ENCODE results near the gene PPP1R3E. TPM values are rescaled to one million over a fixed set of nuclear protein-coding genes. Genes with fewer than 3 reads are reported as not detected.

PPP1R3E gene
- total and polyA plus RNA-seq, 2 of the 13 experiments (the other 11 are each of a cell fraction or from before 2014, with no cell fraction given): 16.5 to 26.5 TPM

DNA sequence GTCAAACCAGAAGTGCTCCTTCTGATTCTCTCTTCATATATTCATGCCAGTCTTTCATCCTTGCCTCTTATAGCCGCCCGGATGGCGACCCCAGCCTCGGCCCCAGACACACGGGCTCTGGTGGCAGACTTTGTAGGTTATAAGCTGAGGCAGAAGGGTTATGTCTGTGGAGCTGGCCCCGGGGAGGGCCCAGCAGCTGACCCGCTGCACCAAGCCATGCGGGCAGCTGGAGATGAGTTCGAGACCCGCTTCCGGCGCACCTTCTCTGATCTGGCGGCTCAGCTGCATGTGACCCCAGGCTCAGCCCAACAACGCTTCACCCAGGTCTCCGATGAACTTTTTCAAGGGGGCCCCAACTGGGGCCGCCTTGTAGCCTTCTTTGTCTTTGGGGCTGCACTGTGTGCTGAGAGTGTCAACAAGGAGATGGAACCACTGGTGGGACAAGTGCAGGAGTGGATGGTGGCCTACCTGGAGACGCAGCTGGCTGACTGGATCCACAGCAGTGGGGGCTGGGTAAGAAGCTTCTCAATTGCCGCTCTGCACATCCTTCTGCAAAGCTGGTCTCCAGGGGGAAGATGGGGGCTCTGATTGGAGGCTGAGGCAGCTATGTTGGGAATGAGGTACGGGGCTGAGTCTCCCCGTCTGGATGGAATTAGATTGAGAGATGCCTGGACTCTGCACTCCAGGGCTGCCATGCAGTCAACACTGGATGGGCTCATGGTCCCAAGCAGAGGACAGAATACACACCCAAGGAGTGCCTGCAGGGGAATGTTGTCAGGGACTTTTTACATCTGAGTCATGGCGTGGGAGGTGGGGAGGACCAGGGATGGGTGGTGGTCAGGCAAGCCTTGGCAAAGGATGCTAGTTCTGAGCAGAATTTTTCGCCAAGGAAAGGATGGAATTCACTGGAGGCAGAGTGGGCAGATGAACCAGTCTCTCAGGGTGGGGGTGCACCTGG, 5.3 kb upstream of the PPP1R3E start (continued):
- TF ChIP-seq, protein P1, sequence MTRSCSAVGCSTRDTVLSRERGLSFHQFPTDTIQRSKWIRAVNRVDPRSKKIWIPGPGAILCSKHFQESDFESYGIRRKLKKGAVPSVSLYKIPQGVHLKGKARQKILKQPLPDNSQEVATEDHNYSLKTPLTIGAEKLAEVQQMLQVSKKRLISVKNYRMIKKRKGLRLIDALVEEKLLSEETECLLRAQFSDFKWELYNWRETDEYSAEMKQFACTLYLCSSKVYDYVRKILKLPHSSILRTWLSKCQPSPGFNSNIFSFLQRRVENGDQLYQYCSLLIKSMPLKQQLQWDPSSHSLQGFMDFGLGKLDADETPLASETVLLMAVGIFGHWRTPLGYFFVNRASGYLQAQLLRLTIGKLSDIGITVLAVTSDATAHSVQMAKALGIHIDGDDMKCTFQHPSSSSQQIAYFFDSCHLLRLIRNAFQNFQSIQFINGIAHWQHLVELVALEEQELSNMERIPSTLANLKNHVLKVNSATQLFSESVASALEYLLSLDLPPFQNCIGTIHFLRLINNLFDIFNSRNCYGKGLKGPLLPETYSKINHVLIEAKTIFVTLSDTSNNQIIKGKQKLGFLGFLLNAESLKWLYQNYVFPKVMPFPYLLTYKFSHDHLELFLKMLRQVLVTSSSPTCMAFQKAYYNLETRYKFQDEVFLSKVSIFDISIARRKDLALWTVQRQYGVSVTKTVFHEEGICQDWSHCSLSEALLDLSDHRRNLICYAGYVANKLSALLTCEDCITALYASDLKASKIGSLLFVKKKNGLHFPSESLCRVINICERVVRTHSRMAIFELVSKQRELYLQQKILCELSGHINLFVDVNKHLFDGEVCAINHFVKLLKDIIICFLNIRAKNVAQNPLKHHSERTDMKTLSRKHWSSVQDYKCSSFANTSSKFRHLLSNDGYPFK (CRISPR knock-in tag; IDR thresholded peaks at IDR 0.05; ENCODE audit: borderline replicate concordance): 0 out of 2 replicates have a peak, but pooled peaks have one; percentile 34
- TF ChIP-seq NFATC3 (CRISPR knock-in tag; IDR thresholded peaks at IDR 0.05): no peak
- TF ChIP-seq ZNF720 (CRISPR knock-in tag; IDR thresholded peaks at IDR 0.05): no peak
- peak; percentile 40; the same call in 1 of the 2 replicates for TF ChIP-seq HIVEP1 (CRISPR knock-in tag; IDR thresholded peaks at IDR 0.05)
- TF ChIP-seq GZF1 (CRISPR knock-in tag; IDR thresholded peaks at IDR 0.05): no peak
- TF ChIP-seq, protein P2, sequence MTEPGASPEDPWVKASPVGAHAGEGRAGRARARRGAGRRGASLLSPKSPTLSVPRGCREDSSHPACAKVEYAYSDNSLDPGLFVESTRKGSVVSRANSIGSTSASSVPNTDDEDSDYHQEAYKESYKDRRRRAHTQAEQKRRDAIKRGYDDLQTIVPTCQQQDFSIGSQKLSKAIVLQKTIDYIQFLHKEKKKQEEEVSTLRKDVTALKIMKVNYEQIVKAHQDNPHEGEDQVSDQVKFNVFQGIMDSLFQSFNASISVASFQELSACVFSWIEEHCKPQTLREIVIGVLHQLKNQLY (CRISPR knock-in tag; IDR thresholded peaks at IDR 0.05): no peak
- TF ChIP-seq, protein P3, sequence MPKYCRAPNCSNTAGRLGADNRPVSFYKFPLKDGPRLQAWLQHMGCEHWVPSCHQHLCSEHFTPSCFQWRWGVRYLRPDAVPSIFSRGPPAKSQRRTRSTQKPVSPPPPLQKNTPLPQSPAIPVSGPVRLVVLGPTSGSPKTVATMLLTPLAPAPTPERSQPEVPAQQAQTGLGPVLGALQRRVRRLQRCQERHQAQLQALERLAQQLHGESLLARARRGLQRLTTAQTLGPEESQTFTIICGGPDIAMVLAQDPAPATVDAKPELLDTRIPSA (CRISPR knock-in tag; IDR thresholded peaks at IDR 0.05; ENCODE audit: borderline replicate concordance): no peak
- no peak for TF ChIP-seq SOX6 (IDR thresholded peaks at IDR 0.05)
- TF ChIP-seq SOX6 (CRISPR knock-in tag; IDR thresholded peaks at IDR 0.05): no peak
- no peak for TF ChIP-seq PLRG1 (conservative IDR thresholded peaks at IDR 0.05)
- TF ChIP-seq RXRA (CRISPR knock-in tag; IDR thresholded peaks at IDR 0.05): no peak
- 0 out of 2 replicates have a peak, but pooled peaks have one; percentile 61 for TF ChIP-seq ZMYM2 (CRISPR knock-in tag; IDR thresholded peaks at IDR 0.05)
- TF ChIP-seq, protein P4, sequence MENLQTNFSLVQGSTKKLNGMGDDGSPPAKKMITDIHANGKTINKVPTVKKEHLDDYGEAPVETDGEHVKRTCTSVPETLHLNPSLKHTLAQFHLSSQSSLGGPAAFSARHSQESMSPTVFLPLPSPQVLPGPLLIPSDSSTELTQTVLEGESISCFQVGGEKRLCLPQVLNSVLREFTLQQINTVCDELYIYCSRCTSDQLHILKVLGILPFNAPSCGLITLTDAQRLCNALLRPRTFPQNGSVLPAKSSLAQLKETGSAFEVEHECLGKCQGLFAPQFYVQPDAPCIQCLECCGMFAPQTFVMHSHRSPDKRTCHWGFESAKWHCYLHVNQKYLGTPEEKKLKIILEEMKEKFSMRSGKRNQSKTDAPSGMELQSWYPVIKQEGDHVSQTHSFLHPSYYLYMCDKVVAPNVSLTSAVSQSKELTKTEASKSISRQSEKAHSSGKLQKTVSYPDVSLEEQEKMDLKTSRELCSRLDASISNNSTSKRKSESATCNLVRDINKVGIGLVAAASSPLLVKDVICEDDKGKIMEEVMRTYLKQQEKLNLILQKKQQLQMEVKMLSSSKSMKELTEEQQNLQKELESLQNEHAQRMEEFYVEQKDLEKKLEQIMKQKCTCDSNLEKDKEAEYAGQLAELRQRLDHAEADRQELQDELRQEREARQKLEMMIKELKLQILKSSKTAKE (CRISPR knock-in tag; IDR thresholded peaks at IDR 0.05; ENCODE audit: borderline replicate concordance): no peak
- no peak for TF ChIP-seq SRY (CRISPR knock-in tag; IDR thresholded peaks at IDR 0.05)
- TF ChIP-seq, protein P5, sequence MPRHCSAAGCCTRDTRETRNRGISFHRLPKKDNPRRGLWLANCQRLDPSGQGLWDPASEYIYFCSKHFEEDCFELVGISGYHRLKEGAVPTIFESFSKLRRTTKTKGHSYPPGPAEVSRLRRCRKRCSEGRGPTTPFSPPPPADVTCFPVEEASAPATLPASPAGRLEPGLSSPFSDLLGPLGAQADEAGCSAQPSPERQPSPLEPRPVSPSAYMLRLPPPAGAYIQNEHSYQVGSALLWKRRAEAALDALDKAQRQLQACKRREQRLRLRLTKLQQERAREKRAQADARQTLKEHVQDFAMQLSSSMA (CRISPR knock-in tag; IDR thresholded peaks at IDR 0.05): no peak
- TF ChIP-seq, protein P6, sequence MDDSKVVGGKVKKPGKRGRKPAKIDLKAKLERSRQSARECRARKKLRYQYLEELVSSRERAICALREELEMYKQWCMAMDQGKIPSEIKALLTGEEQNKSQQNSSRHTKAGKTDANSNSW (CRISPR knock-in tag; IDR thresholded peaks at IDR 0.05; ENCODE audit: borderline replicate concordance): peak; percentile 28; the same call in 1 of the 2 replicates
- TF ChIP-seq CAMTA2 (CRISPR knock-in tag; IDR thresholded peaks at IDR 0.05; ENCODE audit: borderline replicate concordance): no peak
- TF ChIP-seq WIZ (CRISPR knock-in tag; IDR thresholded peaks at IDR 0.05): no peak
- TF ChIP-seq KLF9 (CRISPR knock-in tag; IDR thresholded peaks at IDR 0.05; ENCODE audit: low read depth): no peak
- no peak for TF ChIP-seq ZNF567 (CRISPR knock-in tag; IDR thresholded peaks at IDR 0.05; ENCODE audit: borderline replicate concordance)
- no peak for TF ChIP-seq RORA (CRISPR knock-in tag; IDR thresholded peaks at IDR 0.05)
- 0 out of 2 replicates have a peak, but pooled peaks have one; percentile 46 for TF ChIP-seq EEA1 (CRISPR knock-in tag; IDR thresholded peaks at IDR 0.05; ENCODE audit: borderline replicate concordance)
- TF ChIP-seq SMYD3 (CRISPR knock-in tag; IDR thresholded peaks at IDR 0.05): no peak; the same call in 1 of the 2 replicates
